Measurements from ENCODE around the gene SOBP.

DNA sequence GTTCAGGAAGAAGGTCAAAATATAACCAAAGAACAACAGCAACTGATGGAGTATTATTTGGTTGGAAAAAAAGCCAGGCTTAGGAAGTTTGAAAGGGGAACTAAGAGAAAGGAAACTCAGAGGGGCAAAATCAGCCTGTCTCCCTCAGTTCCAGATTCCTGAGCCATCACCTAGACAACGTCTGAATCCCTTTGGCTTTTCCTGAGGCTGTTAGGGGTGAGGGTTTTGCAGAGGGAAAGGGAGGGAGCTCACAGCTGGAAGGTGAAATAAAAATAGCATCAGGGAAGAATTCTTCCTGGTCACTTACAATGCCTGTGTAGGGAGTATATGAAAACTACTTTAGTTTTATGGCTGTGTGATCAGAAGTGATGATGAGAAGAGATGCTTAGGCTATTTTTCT lies 100.5 kb downstream of the SOBP start:
- TF ChIP-seq POLR2A (IDR thresholded peaks at IDR 0.05) (no peak), POLR2AphosphoS5 (IDR thresholded peaks at IDR 0.05) (no peak), EP300 (IDR thresholded peaks at IDR 0.05) (no peak)
- TF ChIP-seq, protein P1, sequence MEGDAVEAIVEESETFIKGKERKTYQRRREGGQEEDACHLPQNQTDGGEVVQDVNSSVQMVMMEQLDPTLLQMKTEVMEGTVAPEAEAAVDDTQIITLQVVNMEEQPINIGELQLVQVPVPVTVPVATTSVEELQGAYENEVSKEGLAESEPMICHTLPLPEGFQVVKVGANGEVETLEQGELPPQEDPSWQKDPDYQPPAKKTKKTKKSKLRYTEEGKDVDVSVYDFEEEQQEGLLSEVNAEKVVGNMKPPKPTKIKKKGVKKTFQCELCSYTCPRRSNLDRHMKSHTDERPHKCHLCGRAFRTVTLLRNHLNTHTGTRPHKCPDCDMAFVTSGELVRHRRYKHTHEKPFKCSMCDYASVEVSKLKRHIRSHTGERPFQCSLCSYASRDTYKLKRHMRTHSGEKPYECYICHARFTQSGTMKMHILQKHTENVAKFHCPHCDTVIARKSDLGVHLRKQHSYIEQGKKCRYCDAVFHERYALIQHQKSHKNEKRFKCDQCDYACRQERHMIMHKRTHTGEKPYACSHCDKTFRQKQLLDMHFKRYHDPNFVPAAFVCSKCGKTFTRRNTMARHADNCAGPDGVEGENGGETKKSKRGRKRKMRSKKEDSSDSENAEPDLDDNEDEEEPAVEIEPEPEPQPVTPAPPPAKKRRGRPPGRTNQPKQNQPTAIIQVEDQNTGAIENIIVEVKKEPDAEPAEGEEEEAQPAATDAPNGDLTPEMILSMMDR (IDR thresholded peaks at IDR 0.05), result no peak
